HL-60/S4 treated with phorbol 12-myristate 13-acetate at 8.2 ng/mL for 4 days and 3 days (cell line): Measurements from ENCODE around the gene PURA.

Experiments used
- in situ Hi-C: fragments of 300-500 bp; cut with MboI; formaldehyde crosslinking; loops from 2 replicates; pipeline ENCODE4 v1.15.0; 2022; ENCODE audit warnings: low sequenced_read_pairs

The PURA gene

GRCh38 chr5:140113699-140114263 is at the start of gene PURA:
Gene PURA, plus strand, starts transcription at chr5:140114109. Its CDS starts 73 bp downstream, at chr5:140114182.
- in situ Hi-C loops, result no loop called here

DNA sequence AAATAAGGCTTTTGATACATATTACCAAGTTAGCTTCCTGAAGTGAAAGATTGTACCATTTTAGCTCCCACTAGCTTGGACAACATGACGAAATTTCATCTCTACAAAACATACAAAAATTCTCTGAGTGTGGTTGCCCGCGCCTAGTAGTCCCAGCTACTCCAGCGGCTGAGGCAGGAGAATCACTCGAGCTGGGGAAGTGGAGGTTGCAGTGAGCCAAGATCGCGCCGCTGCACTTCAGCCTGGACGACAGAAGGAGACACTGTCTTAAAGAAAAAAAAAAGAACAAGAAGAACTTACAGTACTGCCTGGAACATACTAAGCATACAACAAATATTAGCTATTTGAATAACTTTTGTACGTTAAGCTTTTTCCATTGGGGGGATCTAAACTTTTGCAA is 41.1 kb upstream of the PURA start:
- in situ Hi-C loops, result loop anchor here (25.0 kb wide), 1 partner anchor 89 kb away; no protein-coding TSS in a partner anchor

GRCh38 chr5:140073296-140073695 is 40.6 kb upstream of the PURA start:
- in situ Hi-C loops, result loop anchor here (25.0 kb wide), 1 partner anchor 89 kb away; no protein-coding TSS in a partner anchor

- in situ Hi-C loops, result no loop called here
Measured at GRCh38 chr5:140075371-140075770, 38.5 kb upstream of the PURA start.

- in situ Hi-C loops, result no loop called here
Measured at GRCh38 chr5:140076142-140076541, 37.8 kb upstream of the PURA start.

GRCh38 chr5:140076788-140077187 is 37.1 kb upstream of the PURA start:
- in situ Hi-C loops, result no loop called here

- in situ Hi-C loops, result no loop called here
Measured at GRCh38 chr5:140083120-140083519, 30.8 kb upstream of the PURA start.

DNA sequence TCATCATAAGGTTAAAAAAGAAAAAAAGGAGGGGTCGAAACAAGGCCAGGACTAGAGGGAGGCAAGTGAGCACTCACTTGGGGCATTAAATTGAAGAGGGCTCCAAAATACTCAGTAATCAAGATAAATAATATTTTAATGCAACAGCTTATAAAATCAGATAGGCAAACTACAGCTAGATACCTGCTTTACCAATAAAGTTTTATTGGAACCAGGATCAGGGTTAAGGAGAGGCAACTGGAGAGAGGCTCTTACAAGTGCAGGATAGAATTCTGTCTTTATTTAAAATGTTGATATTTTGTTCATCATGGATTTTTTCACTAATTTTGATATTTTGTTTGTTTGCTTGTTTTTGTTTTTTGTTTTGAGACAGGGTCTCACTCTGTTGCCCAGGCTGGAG is 30.3 kb upstream of the PURA start:
- in situ Hi-C loops, result no loop called here

DNA sequence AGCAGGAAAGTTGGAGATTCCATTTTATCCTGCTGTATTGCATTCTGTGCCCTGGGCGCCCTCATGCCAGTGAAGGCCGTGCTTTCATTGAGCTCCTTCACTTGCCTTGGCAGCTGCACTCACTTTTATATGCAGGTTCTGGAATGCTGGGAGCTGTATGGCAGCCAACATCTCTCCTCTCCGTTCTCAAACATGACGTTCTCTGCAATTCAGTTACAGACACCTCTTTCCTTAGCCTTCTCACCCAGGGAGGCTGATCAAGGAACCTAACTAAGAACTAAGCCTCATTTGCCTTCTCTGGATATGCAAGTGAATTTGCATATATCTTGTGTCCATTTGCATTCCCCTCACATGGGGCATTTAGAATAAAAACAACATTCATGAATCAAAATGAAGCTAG is 29.4 kb upstream of the PURA start:
- in situ Hi-C loops, result no loop called here

DNA sequence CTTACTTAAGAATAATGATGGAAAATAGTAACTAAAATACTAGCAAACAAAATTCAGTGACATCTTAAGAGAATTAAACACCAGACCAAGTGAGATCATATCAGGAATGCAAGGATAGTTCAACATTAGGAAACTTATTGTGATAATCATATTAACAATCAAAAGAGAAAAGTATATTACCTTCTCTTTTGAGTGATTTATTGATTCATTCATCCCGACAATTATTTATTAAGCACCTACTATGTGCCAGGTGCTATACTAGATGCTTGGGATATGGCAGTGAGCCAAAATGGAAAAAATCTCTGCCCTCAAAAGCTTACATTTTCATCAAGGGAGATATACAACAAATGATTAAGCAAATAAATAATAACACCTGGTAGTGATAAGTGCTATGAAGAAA is 23.7 kb upstream of the PURA start:
- in situ Hi-C loops, result no loop called here

- in situ Hi-C loops, result no loop called here
Measured at GRCh38 chr5:140093179-140093578, 20.7 kb upstream of the PURA start.

DNA sequence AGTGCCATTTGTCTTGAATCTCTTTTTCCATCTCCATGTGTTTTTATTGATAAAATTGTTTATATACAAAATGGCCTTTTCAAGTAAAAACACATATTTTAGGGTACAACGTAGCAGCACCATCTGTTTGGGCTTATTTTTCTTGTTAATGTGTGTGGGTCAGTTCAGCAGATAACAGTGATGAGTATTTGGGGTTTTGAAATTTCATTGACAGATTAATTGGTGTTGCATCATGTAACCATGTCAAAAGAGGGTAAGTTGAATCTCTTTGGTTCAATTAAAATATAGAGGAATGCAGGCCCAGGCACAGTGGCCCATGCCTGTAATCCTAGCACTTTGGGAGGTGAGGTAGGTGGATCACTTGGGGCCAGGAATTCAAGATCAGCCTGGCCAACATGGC is 20.0 kb upstream of the PURA start:
- in situ Hi-C loops, result no loop called here

DNA sequence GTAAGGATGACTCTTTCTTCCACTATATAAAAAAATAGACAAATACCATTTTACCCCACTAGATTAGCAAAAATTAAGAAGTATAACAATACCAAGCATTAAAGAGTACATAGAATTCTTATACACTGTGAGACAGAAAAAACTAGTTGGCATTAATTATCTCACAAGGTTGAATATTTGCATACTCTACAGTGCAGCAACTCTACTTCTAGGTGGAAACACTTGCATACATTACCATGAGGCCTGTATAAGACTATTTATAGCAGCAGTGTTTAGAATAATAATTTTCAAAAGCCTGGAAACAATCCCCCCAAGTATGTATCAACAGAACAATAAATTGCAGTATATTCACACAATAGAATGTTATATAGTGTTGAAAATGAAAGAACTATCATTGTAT is 19.0 kb upstream of the PURA start:
- in situ Hi-C loops, result no loop called here

GRCh38 chr5:140101179-140101578 is 12.7 kb upstream of the PURA start:
- in situ Hi-C loops, result no loop called here

- in situ Hi-C loops, result no loop called here
Measured at GRCh38 chr5:140103154-140103553, 10.8 kb upstream of the PURA start.

DNA sequence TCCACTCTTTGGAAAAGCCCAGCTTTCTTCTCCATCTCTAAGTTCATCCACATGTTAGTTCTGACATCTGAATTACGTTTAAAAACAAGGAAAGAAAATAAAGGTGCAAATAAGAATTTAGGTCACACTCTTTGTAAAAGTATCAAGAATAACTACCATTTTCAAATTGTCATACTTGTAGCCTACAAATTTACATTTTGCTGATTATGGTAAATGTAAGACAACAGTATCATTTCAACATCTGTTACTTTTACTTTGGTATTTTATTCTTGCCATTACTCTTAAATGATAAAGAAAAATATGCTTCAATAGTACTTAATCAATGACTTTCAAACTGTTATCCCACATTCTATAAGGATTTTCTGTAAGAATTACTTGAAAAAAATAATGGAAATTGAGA is 9.8 kb upstream of the PURA start:
- in situ Hi-C loops, result no loop called here

- in situ Hi-C loops, result no loop called here
Measured at GRCh38 chr5:140106101-140106500, 7.8 kb upstream of the PURA start.

- in situ Hi-C loops, result no loop called here
Measured at GRCh38 chr5:140106805-140107311, 7.1 kb upstream of the PURA start.

DNA sequence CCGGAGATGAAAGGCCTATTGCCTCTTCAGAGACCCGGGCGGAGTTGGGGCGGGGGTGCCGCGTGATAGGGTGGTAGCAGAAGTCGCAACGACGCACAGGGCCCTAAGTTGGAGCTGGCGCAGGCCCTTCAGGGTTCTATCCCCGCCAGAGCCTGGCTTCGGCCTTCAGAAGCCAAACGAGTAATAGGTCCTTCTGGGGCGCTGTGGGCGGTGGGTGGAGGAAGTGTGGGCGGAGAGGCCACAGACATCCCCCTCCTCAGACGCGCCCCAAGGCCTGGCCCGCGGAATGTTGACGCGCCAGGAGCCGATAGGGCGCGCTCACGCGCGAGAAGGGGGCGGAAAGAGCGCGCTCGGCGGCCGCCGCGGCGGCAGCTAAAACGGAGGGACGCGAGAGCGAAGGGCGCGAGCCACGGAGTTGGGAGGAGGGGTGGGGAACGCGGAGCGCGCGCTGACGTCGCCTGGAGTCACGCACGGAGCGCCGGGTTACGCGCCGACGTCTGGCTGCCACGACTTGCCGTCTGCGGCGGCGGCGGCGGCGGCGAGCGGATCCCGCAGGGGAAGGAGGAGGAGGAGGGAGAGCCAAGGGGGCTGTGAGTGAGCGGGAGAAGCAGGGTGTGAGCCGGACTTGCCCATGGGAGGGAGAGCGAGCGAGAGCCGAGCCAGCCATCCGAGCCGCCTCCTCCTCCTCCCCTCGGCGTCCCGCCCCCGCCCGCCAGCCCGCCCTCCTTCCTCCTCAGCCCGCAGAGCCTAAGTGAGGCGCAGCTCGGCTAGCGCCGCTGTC is 6.4 kb upstream of the PURA start:
- in situ Hi-C loops, result no loop called here

DNA sequence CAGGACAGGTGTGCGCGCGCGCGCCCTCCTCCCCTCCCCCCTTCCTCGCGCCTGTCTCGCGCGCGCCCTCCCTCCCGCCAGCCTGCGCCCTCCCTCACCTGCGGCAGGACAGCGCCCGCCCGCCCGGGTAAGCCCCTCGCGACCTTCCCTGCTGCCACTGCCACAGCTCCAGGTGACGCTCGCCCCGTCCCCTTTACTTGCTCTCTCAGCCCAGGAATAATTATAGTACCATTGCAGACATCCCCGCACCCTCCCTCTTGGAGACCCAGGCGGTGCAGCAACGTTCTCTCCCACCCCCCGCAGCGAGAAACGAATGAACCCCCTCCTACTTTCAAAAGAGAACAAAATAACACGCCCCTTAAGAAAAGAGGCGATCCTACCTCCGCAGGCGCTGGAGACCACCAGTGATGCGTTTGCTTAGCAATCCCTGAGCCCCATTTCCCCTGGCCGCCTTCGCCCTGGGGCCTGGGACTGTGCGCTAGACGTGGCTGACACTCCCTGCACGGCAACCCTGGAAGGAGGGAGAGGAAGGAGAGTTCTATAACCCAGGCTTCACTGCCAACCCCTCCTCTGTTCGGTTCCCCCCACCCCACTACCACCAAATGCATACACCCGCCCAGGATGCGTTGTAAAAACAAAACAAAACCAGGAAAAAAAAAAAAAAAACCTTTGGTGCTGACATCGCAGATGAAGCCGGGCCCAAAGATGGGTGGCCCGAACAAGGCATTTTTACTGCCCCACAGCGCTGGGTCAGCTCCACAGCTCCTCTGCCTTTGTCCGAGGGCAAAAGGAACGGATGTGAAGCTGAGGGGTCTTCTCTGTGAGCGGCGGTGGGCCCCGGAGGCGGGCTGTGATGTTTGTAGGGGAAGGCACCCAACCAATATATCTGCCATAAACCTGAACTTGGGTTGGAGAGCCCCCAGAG is 5.6 kb upstream of the PURA start:
- in situ Hi-C loops, result no loop called here

GRCh38 chr5:140109018-140109758 is 4.7 kb upstream of the PURA start:
- in situ Hi-C loops, result no loop called here
